GM21723 (cell line): ENCODE results near the gene CLEC5A.
"Not testable (repeated sequence)": the region's sequence is repeated elsewhere in the genome, so short reads cannot be mapped to it uniquely, and the experiment has no call there.

Source experiments
- ATAC-seq: cut with Tn5 transposase; IDR thresholded peaks from one replicate; pipeline ENCODE4 v1.9.1; 2021; ENCODE audit warnings: mild to moderate bottlenecking, moderate library complexity; ENCODE audit not compliant: unreplicated experiment

The CLEC5A gene

GRCh38 chr7:141946796-141947195 is at the start of gene CLEC5A:
Gene CLEC5A (minus strand): TSS chr7:141946974. CDS start chr7:141946292, 682 bp downstream.
- no peak for ATAC-seq

- no peak for ATAC-seq
Observed at GRCh38 chr7:141993354-141993753, 46.6 kb upstream of the CLEC5A start.

- no peak for ATAC-seq
Observed at GRCh38 chr7:141992688-141993087, 45.9 kb upstream of the CLEC5A start.

GRCh38 chr7:141992156-141992555 is 45.4 kb upstream of the CLEC5A start:
- no peak for ATAC-seq

GRCh38 chr7:141991140-141991539 is 44.4 kb upstream of the CLEC5A start:
- ATAC-seq, result no peak

GRCh38 chr7:141990011-141990725 is 43.4 kb upstream of the CLEC5A start:
- no peak for ATAC-seq

- ATAC-seq, result not testable (repeated sequence)
Observed at GRCh38 chr7:141987803-141988202, 41.0 kb upstream of the CLEC5A start.

GRCh38 chr7:141986923-141987322 is 40.1 kb upstream of the CLEC5A start:
- no peak for ATAC-seq

GRCh38 chr7:141985926-141986325 is 39.2 kb upstream of the CLEC5A start:
- ATAC-seq, result not testable (repeated sequence)

- no peak for ATAC-seq
Observed at GRCh38 chr7:141979568-141979967, 32.8 kb upstream of the CLEC5A start.

- no peak for ATAC-seq
Observed at GRCh38 chr7:141978351-141978750, 31.6 kb upstream of the CLEC5A start.

- peak; percentile 4 for ATAC-seq
Observed at GRCh38 chr7:141976524-141977245, 29.9 kb upstream of the CLEC5A start.

GRCh38 chr7:141975806-141976523 is 29.2 kb upstream of the CLEC5A start:
- peak; percentile 88 for ATAC-seq

- no peak for ATAC-seq
Observed at GRCh38 chr7:141974831-141975230, 28.1 kb upstream of the CLEC5A start.

GRCh38 chr7:141973673-141974072 is 26.9 kb upstream of the CLEC5A start, which contains the start of gene TAS2R38:
Gene TAS2R38 (minus strand): TSS chr7:141973773. CDS start chr7:141973689, 84 bp downstream.
- no peak for ATAC-seq

GRCh38 chr7:141960687-141961422 is 14.1 kb upstream of the CLEC5A start:
- peak; percentile 96 for ATAC-seq

GRCh38 chr7:141956084-141956483 is 9.3 kb upstream of the CLEC5A start:
- no peak for ATAC-seq

GRCh38 chr7:141954334-141954733 is 7.6 kb upstream of the CLEC5A start:
- ATAC-seq, result no peak

- ATAC-seq, result no peak
Observed at GRCh38 chr7:141952461-141952860, 5.7 kb upstream of the CLEC5A start.

- no peak for ATAC-seq
Observed at GRCh38 chr7:141950806-141951205, 4.0 kb upstream of the CLEC5A start.

- ATAC-seq, result no peak
Observed at GRCh38 chr7:141949911-141950310, 3.1 kb upstream of the CLEC5A start.
